BE2C (cell line): ENCODE results near the gene IGFBP4.

ENCODE experiments used
- DNase-seq: peaks from one replicate; pipeline ENCODE4 v3.0.0-alpha.2; 2020
- H3K27me3 ChIP-seq: fragments of 250-450 bp; sonication (Bioruptor Pico); 2 replicates; pipeline ENCODE4 v1.5.1; 2020; ENCODE audit warnings: mild to moderate bottlenecking
- H3K36me3 ChIP-seq: fragments of 250-450 bp; sonication (Bioruptor Pico); 2 replicates; pipeline ENCODE4 v1.5.1; 2020; ENCODE audit warnings: mild to moderate bottlenecking
- H3K4me1 ChIP-seq: fragments of 250-450 bp; sonication (Bioruptor Pico); 2 replicates; pipeline ENCODE4 v1.5.1; 2020
- H3K4me3 ChIP-seq: 2 replicates; pipeline ENCODE4 v1.5.1; 2011; ENCODE audit warnings: low read depth, low read length
- H3K9me3 ChIP-seq: fragments of 250-450 bp; sonication (Bioruptor Pico); 2 replicates; pipeline ENCODE4 v1.5.1; 2020
- CTCF ChIP-seq: IDR thresholded peaks from 2 replicates; pipeline ENCODE4 v1.5.1; 2012; ENCODE audit warnings: mild to moderate bottlenecking, low read depth, low read length

Gene IGFBP4

GRCh38 chr17:40460968-40461731, 17.9 kb downstream of the IGFBP4 start:
- Histone ChIP-seq H3K27me3 (no peaks in the 10 kb centered on the region), H3K36me3 (peaks cover 14% of the 10 kb centered on the region), H3K4me1 (peaks cover 56% of the 10 kb centered on the region), H3K4me3 (no peak overlapping the region), H3K9me3 (no peaks in the 10 kb centered on the region)
- TF ChIP-seq CTCF = no peak
- peak; percentile 48 for DNase-seq

DNA sequence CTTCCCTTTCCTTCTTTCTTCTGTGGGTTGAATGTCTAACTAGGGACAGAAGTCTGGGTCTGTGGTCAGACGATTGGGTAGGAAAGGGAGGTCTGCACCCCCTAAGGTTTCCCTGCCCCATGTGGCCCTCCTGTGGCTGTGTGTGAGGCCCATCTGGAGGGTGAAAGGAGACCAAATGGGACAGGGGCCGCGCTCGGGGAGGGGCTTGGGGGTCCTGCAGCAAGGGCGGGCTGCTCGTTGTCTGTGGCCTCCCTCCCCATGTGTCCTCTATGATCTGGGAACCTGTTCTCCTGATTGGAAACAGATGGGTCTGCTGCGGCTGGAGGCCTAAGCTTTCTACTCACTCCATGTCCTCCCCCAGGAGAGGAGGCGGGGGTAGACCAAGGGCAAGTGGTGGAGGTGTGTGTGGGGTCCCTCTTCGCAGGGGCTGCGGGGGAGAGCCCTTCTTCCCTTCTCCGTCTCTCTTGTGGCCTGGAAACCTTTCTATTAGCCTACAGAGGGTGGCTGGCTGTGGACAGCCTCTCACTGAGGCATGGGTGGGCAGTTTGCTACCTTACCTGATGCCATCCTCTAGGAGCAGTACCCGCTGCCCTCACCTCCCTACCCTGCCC, 18.6 kb downstream of the IGFBP4 start:
- no peaks in the 10 kb centered on the region for H3K27me3 ChIP-seq
- peaks cover 53% of the 10 kb centered on the region for H3K4me1 ChIP-seq
- H3K9me3 ChIP-seq = no peaks in the 10 kb centered on the region
- TF ChIP-seq CTCF = no peak
- H3K36me3 ChIP-seq = peaks cover 7% of the 10 kb centered on the region
- peak; percentile 70 for DNase-seq
- H3K4me3 ChIP-seq = no peak overlapping the region

DNA sequence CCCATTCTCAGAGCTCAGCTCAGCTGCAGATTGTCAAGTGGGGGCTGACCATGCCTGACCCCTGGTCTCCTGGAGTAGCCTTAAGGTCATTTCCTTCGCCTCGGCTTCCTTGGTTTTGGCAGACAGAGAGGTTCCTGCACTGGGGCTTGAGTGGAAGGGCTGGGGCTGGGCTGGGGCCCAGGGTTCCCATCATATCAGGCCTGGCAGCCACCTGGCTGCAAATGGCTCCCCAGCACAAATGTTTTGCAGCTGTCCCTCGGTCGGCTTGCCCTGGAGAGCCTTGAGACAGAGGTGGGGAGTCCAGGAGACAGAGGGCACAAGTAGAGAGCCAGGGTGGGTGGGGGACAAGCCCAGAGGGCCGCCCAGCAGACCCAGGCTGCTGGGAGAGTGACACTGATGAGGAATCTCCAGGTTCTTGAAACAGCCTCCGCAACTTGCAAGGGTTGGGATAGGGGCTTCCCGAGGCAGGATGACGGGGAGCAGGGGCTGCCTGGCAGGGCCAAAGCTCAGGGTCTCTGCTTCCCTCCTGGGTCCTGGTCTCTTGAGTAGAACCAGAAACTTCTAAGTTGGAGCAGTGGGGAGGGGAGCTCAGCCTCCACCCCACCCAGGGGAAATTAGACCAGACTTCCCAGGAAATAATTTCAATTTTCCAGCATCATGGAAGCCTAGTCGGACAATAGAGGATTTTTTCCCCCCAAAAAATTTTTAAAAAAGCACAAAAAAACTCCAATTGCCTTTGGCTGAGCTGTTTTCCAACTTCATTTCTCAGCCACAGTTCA, 19.3 kb downstream of the IGFBP4 start:
- Histone ChIP-seq H3K4me1 (peaks cover 46% of the 10 kb centered on the region), H3K9me3 (no peaks in the 10 kb centered on the region), H3K27me3 (no peaks in the 10 kb centered on the region), H3K36me3 (no peaks in the 10 kb centered on the region), H3K4me3 (no peak overlapping the region)
- DNase-seq = peak; percentile 46
- TF ChIP-seq CTCF = no peak

GRCh38 chr17:40463122-40463550, 19.9 kb downstream of the IGFBP4 start:
- no peaks in the 10 kb centered on the region for H3K36me3 ChIP-seq
- no peak for TF ChIP-seq CTCF
- no peaks in the 10 kb centered on the region for H3K9me3 ChIP-seq
- DNase-seq = no peak
- no peaks in the 10 kb centered on the region for H3K27me3 ChIP-seq
- peaks cover 40% of the 10 kb centered on the region for H3K4me1 ChIP-seq
- H3K4me3 ChIP-seq = no peak overlapping the region

DNA sequence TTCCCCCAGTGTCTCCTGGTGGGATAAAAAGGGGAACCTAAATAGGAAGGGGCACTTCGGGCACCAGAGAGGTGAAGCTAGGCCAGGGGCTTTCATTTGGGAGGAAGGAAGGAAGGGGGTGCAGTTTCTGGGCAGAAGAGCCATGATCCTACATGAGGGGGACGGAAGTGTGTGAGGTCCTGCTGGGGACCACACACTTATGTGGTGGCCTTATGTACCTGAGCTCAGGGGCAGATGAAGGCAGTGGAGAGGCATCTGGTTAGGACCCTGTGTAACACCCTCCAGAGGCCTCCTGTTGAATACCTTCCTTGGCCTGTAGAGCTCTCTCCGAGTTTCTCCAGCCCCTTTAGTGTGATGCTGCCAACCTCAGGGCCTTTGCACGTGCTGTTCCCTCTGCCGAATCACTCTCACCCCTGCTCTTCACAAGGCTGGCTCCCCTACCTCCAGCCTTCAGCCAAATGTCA, 21.2 kb downstream of the IGFBP4 start:
- H3K36me3 ChIP-seq = no peaks in the 10 kb centered on the region
- peaks cover 32% of the 10 kb centered on the region for H3K4me1 ChIP-seq
- DNase-seq = no peak
- no peaks in the 10 kb centered on the region for H3K9me3 ChIP-seq
- TF ChIP-seq CTCF = no peak
- no peaks in the 10 kb centered on the region for H3K27me3 ChIP-seq
- H3K4me3 ChIP-seq = no peak overlapping the region
